ENCODE results near the gene ATP9A.
A peak's percentile ranks its signal among the peaks of the same experiment; 100 is the strongest.
"Not testable (repeated sequence)": the region's sequence is repeated elsewhere in the genome, so short reads cannot be mapped to it uniquely, and the experiment has no call there.

Gene ATP9A, protein sequence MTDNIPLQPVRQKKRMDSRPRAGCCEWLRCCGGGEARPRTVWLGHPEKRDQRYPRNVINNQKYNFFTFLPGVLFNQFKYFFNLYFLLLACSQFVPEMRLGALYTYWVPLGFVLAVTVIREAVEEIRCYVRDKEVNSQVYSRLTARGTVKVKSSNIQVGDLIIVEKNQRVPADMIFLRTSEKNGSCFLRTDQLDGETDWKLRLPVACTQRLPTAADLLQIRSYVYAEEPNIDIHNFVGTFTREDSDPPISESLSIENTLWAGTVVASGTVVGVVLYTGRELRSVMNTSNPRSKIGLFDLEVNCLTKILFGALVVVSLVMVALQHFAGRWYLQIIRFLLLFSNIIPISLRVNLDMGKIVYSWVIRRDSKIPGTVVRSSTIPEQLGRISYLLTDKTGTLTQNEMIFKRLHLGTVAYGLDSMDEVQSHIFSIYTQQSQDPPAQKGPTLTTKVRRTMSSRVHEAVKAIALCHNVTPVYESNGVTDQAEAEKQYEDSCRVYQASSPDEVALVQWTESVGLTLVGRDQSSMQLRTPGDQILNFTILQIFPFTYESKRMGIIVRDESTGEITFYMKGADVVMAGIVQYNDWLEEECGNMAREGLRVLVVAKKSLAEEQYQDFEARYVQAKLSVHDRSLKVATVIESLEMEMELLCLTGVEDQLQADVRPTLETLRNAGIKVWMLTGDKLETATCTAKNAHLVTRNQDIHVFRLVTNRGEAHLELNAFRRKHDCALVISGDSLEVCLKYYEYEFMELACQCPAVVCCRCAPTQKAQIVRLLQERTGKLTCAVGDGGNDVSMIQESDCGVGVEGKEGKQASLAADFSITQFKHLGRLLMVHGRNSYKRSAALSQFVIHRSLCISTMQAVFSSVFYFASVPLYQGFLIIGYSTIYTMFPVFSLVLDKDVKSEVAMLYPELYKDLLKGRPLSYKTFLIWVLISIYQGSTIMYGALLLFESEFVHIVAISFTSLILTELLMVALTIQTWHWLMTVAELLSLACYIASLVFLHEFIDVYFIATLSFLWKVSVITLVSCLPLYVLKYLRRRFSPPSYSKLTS

DNA sequence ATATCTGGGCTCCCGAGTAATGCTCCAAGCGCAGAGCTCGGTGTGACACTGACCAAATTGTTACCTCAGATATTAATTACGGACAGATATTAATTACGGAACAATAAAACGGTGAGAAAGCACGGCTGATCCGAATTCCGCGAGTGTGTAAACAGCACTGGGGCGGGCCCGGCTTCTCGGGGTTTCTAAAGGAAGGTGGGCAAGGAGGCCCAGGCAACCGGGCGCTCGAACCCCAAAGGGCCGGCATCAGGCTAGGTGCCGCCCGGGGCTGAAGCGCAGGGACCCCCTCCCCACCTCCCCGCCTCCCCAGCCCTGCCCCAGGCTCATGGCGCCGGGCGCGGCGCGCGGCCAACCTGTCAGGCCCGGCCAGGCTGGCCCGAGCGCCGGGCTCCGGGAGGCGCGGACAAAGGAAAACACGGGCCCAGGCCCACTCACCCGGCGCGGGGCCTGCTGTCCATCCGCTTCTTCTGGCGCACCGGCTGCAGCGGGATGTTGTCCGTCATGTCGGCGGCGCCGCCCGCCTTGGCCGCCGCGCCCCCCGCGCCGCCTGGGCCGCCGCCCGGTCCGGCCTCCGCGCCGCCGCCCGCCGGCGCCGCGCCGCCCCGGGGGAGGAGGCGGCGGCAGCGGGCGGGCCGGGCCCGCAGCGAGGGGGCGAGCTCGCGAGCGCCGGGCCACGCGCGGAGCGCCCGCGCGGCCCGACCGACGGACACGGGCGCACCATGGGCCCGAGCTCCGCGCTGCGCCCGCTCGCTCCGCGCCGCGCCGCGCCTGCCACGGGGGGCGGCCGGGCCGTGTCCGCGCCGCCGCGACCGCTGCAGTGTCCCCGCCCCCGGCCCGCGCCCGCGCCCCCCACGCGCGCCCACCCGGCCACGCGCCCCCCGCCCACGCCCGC lies at the start of gene ATP9A:
Gene ATP9A (minus strand): TSS at position 524 of the 892 bp plus-strand sequence. CDS start 21 bp downstream, at position 503.
- DNase-seq: no peak

DNA sequence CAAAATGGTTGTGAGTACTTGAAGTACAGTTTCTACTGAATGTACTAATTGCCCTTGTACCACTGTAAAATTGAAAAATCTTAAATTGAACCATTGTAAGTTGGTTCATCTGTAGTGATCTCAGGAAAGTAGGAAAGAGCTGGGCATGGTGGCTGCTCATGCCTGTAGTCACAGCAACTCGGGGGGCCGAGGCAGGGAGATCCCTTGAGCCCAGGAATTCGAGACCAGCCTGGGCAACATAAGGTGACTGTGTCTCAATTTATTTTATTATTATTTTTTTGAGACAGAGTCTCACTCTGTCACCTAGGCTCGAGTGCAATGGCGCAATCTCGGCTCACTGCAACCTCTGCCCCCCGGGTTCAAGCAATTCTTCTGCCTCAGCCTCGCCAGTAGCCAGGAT lies 48.7 kb upstream of the ATP9A start:
- not testable (repeated sequence) for DNase-seq

GRCh38 chr20:51815383-51816076 lies 47.3 kb upstream of the ATP9A start:
- DNase-seq: no peak

DNA sequence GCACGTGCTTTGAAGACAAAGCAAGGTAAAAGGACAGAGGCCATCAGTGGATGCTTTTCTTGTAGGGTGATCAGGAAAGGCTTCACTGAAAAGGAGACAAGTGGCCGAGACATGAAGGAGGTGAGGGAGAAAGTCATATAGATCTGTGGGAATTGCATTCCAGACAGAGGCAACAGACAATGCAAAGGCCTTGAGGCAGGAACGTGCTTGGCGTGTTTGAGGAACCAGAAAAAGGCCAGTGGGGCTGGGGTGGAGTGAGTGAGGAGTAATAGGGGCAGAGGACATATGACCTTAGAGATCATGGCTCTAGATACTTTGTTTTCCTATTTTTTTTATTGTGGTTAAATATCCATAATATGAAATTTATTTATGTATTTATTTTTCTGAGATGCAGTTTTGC lies 44.7 kb upstream of the ATP9A start:
- no peak for DNase-seq

GRCh38 chr20:51811514-51812128 lies 43.4 kb upstream of the ATP9A start:
- DNase-seq: no peak

GRCh38 chr20:51811042-51811355 lies 42.8 kb upstream of the ATP9A start:
- DNase-seq: no peak

- no peak for DNase-seq
These were observed 42.2 kb upstream of the ATP9A start for GRCh38 chr20:51810155-51811041.

DNA sequence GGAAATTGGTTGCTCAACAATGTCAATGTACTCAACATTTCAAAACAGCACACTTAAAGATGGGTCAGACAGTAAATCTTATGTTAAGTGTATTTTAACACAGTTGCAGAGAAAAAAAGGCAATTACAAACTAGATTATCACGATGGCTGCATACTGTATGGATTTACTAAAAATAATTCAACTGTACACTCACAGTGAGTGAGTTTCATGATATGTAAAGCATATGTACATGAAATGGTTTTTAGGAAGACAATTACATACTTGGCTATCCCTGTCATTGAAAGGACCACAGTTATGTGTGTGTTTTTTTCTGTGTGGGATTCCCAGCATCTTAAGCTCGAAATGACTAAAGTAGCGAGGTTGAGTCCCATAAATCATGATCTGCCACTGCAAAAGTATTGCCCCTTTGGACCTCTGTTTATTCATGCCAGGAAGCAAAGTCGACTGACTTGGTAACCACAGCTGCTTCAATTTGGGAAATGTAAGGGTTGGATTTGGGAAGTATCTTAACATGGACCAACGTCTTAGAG lies 39.6 kb upstream of the ATP9A start:
- DNase-seq: no peak

DNA sequence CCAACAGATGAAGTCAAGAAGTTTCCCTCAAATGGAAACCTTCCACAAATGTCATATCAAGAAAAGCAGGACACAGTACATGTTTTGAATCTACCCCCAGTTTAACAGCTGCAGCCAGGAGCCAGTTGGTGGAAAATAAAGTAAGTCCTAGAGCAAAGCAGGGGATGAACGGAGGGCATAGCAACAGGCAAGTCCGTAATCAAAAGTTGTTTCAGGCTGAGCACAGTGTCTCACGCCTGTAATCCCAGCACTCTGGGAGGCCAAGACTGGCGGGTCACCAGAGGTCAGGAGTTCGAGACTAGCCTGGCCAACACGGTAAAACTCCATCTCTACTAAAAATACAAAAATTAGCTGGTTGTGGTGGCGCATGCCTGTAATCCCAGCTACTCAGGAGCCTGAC lies 36.6 kb upstream of the ATP9A start:
- no peak for DNase-seq

- DNase-seq: no peak
These were observed 35.1 kb upstream of the ATP9A start for GRCh38 chr20:51803148-51803854.

GRCh38 chr20:51802170-51802751 lies 34.1 kb upstream of the ATP9A start, which contains the start of gene SALL4:
TSS of gene SALL4 (minus strand) at chr20:51802521. CDS start at chr20:51802408, 113 bp downstream.
- peak; percentile 19 for DNase-seq

DNA sequence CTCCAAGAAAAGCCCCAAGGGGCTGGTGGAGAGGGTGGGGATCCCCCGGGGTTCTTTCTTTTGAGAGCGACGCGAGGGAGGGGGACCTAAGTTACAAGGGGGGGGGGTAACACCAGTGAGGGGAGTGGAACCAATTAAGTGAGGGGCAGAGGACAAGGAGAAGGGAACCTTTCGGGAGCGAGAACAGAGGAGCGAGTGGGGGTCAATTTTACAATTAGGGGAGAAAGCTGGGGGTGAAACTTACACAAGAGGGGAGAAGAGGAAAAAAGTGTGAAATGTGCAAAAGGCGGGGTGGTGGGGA lies 33.6 kb upstream of the ATP9A start:
- no peak for DNase-seq

- DNase-seq: no peak
These were observed 33.1 kb upstream of the ATP9A start for GRCh38 chr20:51801122-51801822.

GRCh38 chr20:51800872-51801121 lies 32.6 kb upstream of the ATP9A start:
- DNase-seq: no peak

- peak; percentile 74 for DNase-seq
These were observed 32.1 kb upstream of the ATP9A start for GRCh38 chr20:51800060-51800871.

DNA sequence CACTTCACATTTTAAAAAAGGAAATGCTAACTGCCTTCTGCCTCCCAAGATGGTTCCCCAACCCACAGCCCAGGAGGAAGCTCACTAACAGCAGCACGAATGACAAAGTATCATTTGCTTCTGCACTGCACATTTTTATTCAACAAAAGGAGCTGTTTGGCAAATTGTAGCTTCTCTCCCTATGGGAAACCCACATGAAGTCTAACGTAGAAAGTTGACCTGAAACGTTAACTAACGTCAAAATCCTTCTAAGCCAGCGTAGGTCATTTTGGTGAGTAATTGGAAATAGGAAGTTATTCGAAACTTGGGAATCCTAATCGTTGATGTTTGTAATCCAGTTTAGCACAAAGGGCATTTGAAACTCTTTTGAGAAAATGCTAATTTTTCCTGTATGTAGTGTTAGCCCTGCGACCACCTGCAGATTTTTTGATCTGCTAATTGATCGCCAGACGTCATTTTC lies 31.2 kb upstream of the ATP9A start:
- no peak for DNase-seq

GRCh38 chr20:51797357-51798025 lies 29.3 kb upstream of the ATP9A start:
- peak; percentile 80 for DNase-seq
